ENCODE results near the gene MALRD1. TPM values are rescaled to one million over a fixed set of nuclear protein-coding genes. Genes with fewer than 3 reads are reported as not detected.

Gene MALRD1
- total RNA-seq, 1 experiment from 2014 or later: not detected

DNA sequence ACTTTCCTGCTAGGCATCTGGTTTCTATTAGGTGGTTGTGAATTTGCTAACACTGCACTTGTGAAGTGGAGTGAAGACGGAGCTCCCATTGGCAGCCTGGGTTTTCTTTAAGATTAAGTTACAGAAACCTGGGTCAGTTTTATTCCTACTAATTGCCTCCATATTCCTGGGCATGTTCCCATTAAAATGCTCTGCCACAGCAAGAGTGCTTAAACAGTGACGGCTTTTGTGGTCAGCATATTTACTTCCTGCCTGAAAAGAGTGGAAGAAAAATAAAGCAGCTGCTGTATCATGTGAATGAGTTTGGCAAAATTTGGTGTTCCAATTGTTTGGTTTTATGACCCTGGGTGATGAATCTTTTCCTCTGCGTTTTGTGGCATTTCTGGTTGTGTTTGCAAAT lies 670.7 kb downstream of the MALRD1 start:
- ChIA-PET CTCF (interaction anchor here (0.5 to 0.6 kb wide), 2 partner anchors 29 to 1132 kb away, joined by 3 read pairs; no protein-coding TSS in a partner anchor), POLR2A (no interaction called here)
- Mint-ChIP-seq H3K4me1 (ENCODE audit: insufficient read depth, unreplicated experiment) (peaks cover 10% of the 10 kb centered on the region), H3K27ac (ENCODE audit: low read depth, unreplicated experiment) (no peak overlapping the region), H3K9me3 (ENCODE audit: unreplicated experiment) (peaks cover 7% of the 10 kb centered on the region), H3K27me3 (ENCODE audit: insufficient read depth, unreplicated experiment) (no peaks in the 10 kb centered on the region), H3K4me3 (ENCODE audit: unreplicated experiment) (no peak overlapping the region), H3K36me3 (ENCODE audit: insufficient read depth, unreplicated experiment) (no peaks in the 10 kb centered on the region)
- BruUV-seq (replicated peaks): no TSS peak
- intact Hi-C loops (cut with micrococcal nuclease): no loop called here
- TF ChIP-seq CTCF (IDR thresholded peaks at IDR 0.05; ENCODE audit: unreplicated experiment): no peak
- no peak for DNase-seq (ENCODE audit: unreplicated experiment)

GRCh38 chr10:19724287-19724686 lies 675.7 kb downstream of the MALRD1 start:
- ChIA-PET CTCF (interaction anchor here (0.6 kb wide), 1 partner anchor 47 kb away, joined by 4 read pairs; no protein-coding TSS in a partner anchor), POLR2A (no interaction called here)
- H3K9me3 Mint-ChIP-seq (ENCODE audit: unreplicated experiment): no peaks in the 10 kb centered on the region
- H3K27ac Mint-ChIP-seq (ENCODE audit: low read depth, unreplicated experiment): no peak overlapping the region
- H3K4me1 Mint-ChIP-seq (ENCODE audit: insufficient read depth, unreplicated experiment): peaks cover 10% of the 10 kb centered on the region
- no peaks in the 10 kb centered on the region for H3K36me3 Mint-ChIP-seq (ENCODE audit: insufficient read depth, unreplicated experiment)
- no peaks in the 10 kb centered on the region for H3K27me3 Mint-ChIP-seq (ENCODE audit: insufficient read depth, unreplicated experiment)
- BruUV-seq (replicated peaks): no TSS peak
- no peak for DNase-seq (ENCODE audit: unreplicated experiment)
- H3K4me3 Mint-ChIP-seq (ENCODE audit: unreplicated experiment): no peak overlapping the region
- no peak for TF ChIP-seq CTCF (IDR thresholded peaks at IDR 0.05; ENCODE audit: unreplicated experiment)
- intact Hi-C loops (cut with micrococcal nuclease): no loop called here

DNA sequence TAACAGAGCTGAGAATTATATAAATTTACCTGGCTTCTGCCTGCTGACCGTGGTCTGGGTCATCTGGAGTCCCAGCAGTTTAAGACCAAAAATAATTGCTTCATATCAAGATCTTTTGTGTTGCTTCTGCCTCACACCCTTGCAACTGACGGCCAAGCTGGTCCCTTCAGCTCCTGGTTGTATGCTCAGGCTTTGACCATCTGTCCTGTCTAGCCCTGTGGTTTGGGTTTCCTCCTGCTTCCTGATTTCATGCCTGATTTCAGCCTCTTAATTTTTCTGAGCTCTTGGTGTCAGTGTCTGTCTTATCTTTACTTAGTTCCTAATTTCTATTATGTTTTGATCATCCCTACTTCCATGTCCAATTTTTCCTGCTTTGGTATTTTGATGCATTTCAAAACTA lies 679.8 kb downstream of the MALRD1 start:
- TF ChIP-seq CTCF (IDR thresholded peaks at IDR 0.05; ENCODE audit: unreplicated experiment): no peak
- ChIA-PET POLR2A (no interaction called here), CTCF (interaction anchor here (0.6 kb wide), 1 partner anchor 146 kb away, joined by 3 read pairs; no protein-coding TSS in a partner anchor)
- Mint-ChIP-seq H3K4me1 (ENCODE audit: insufficient read depth, unreplicated experiment) (no peaks in the 10 kb centered on the region), H3K36me3 (ENCODE audit: insufficient read depth, unreplicated experiment) (no peaks in the 10 kb centered on the region), H3K27me3 (ENCODE audit: insufficient read depth, unreplicated experiment) (no peaks in the 10 kb centered on the region), H3K4me3 (ENCODE audit: unreplicated experiment) (no peak overlapping the region), H3K9me3 (ENCODE audit: unreplicated experiment) (no peaks in the 10 kb centered on the region), H3K27ac (ENCODE audit: low read depth, unreplicated experiment) (no peak overlapping the region)
- DNase-seq (ENCODE audit: unreplicated experiment): no peak
- intact Hi-C loops (cut with micrococcal nuclease): no loop called here
- no TSS peak for BruUV-seq (replicated peaks)

DNA sequence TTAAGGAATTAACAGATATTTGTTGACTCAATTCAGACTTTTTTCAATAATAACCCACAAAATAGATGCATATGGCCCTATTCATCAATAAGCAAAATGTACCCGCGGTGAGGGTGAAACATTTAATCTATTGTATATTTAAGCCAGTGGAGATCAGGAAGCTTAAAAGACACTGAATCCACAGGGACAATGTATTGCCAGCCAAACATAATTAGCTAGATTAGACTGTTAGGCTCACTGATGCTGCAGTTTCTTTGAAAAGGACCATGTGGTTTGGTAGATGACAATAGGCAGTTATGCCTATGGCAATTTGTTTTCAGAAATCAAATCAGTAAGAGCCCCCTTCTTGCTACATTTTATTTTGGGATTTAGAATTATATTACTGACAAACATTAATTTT lies 680.4 kb downstream of the MALRD1 start:
- ChIA-PET CTCF (no interaction called here), POLR2A (no interaction called here)
- intact Hi-C loops (cut with micrococcal nuclease): no loop called here
- Mint-ChIP-seq H3K27ac (ENCODE audit: low read depth, unreplicated experiment) (no peak overlapping the region), H3K27me3 (ENCODE audit: insufficient read depth, unreplicated experiment) (no peaks in the 10 kb centered on the region), H3K4me1 (ENCODE audit: insufficient read depth, unreplicated experiment) (no peaks in the 10 kb centered on the region), H3K36me3 (ENCODE audit: insufficient read depth, unreplicated experiment) (no peaks in the 10 kb centered on the region), H3K9me3 (ENCODE audit: unreplicated experiment) (no peaks in the 10 kb centered on the region), H3K4me3 (ENCODE audit: unreplicated experiment) (no peak overlapping the region)
- no TSS peak for BruUV-seq (replicated peaks)
- no peak for TF ChIP-seq CTCF (IDR thresholded peaks at IDR 0.05; ENCODE audit: unreplicated experiment)
- DNase-seq (ENCODE audit: unreplicated experiment): no peak

Data from MCF 10A (cell line).